Astrocyte of the spinal cord (primary cell): ENCODE results near the gene TGM6.

Source experiments
- DNase-seq: peaks from one replicate; pipeline ENCODE4 v3.0.0; 2011; ENCODE audit warnings: low read depth, low spot score
- H3K4me3 ChIP-seq: 2 replicates; pipeline ENCODE4 v1.5.1; 2011; ENCODE audit warnings: low read depth, mild to moderate bottlenecking, low read length, moderate library complexity
- CTCF ChIP-seq: IDR thresholded peaks from 2 replicates; pipeline ENCODE4 v1.5.1; 2012; ENCODE audit warnings: low read depth, mild to moderate bottlenecking, low read length, inconsistent platforms
- in situ Hi-C: cut with HindIII; loops from 2 replicates; pipeline ENCODE4 v1.10.0; 2017; ENCODE audit warnings: low sequenced_read_pairs

The TGM6 gene

GRCh38 chr20:2398449-2398848 lies 17.7 kb downstream of the TGM6 start:
- TF ChIP-seq CTCF = no peak
- in situ Hi-C loops = no loop called here
- DNase-seq = no peak
- H3K4me3 ChIP-seq = no peak overlapping the region

GRCh38 chr20:2399390-2399789 lies 18.7 kb downstream of the TGM6 start:
- no peak for TF ChIP-seq CTCF
- no peak for DNase-seq
- in situ Hi-C loops = no loop called here
- no peak overlapping the region for H3K4me3 ChIP-seq

- no peak for TF ChIP-seq CTCF
- no peak overlapping the region for H3K4me3 ChIP-seq
- in situ Hi-C loops = no loop called here
- DNase-seq = no peak
Measured at GRCh38 chr20:2400290-2400689, 19.6 kb downstream of the TGM6 start.

- in situ Hi-C loops = no loop called here
- TF ChIP-seq CTCF = no peak
- H3K4me3 ChIP-seq = no peak overlapping the region
Measured at GRCh38 chr20:2401527-2401926, 20.8 kb downstream of the TGM6 start.

GRCh38 chr20:2402271-2402980 lies 21.7 kb downstream of the TGM6 start:
- in situ Hi-C loops = no loop called here
- peak; percentile 47 for TF ChIP-seq CTCF
- peak; percentile 43 for DNase-seq
- no peak overlapping the region for H3K4me3 ChIP-seq

More at GRCh38 chr20:2401527-2401926, 20.8 kb downstream of the TGM6 start:
- no peak for DNase-seq

- no peak for DNase-seq
- in situ Hi-C loops = no loop called here
- no peak for TF ChIP-seq CTCF
- no peak overlapping the region for H3K4me3 ChIP-seq
Measured at GRCh38 chr20:2403291-2404052, 22.8 kb downstream of the TGM6 start.
